DND-41 (cell line): Measurements from ENCODE around the gene SIX2.
A peak's percentile ranks its signal among the peaks of the same experiment; 100 is the strongest.

Experiments
- ATAC-seq: fragments of 200-7000 bp; cut with Tn5 transposase; 3 replicates; pipeline ENCODE4 v1.9.1; 2021; ENCODE audit warnings: low read depth; ENCODE audit not compliant: insufficient read depth
- DNase-seq: peaks from one replicate; pipeline ENCODE4 v3.0.0-alpha.2; 2020
- H2AFZ ChIP-seq: 2 replicates; pipeline ENCODE4 v1.6.0; 2012; ENCODE audit warnings: low read depth, low read length
- H3K27ac ChIP-seq: 2 replicates; pipeline ENCODE4 v1.5.1; 2012; ENCODE audit warnings: low read length, inconsistent platforms
- H3K27me3 ChIP-seq: fragments of 200-600 bp; sonication (generic); 2 replicates; pipeline ENCODE4 v1.6.0; 2012; ENCODE audit warnings: low read length, mild to moderate bottlenecking, inconsistent platforms; ENCODE audit not compliant: insufficient read depth, poor library complexity
- H3K36me3 ChIP-seq: 2 replicates; pipeline ENCODE4 v1.5.1; 2012; ENCODE audit warnings: low read length, inconsistent platforms; ENCODE audit not compliant: insufficient read depth
- H3K4me1 ChIP-seq: 2 replicates; pipeline ENCODE4 v1.5.1; 2012; ENCODE audit warnings: mild to moderate bottlenecking, low read length; ENCODE audit not compliant: insufficient read depth
- H3K4me2 ChIP-seq: 2 replicates; pipeline ENCODE4 v1.6.0; 2012; ENCODE audit warnings: mild to moderate bottlenecking, moderate library complexity, low read length, inconsistent platforms; ENCODE audit not compliant: insufficient read depth
- H3K4me3 ChIP-seq, 2 experiments: fragments of 200-600 bp in 1 of 2; shearing (Covaris generic) in 1 of 2; 2 replicates each; pipeline ENCODE4 v1.5.1; 2012 to 2016; ENCODE audit warnings: inconsistent platforms in 2 of 2, low read length in 2 of 2, mild to moderate bottlenecking in 2 of 2, low read depth in 1 of 2, moderate library complexity in 1 of 2
- H3K79me2 ChIP-seq: 2 replicates; pipeline ENCODE4 v1.6.0; 2012; ENCODE audit warnings: low read length, inconsistent platforms; ENCODE audit not compliant: insufficient read depth
- H3K9ac ChIP-seq: 2 replicates; pipeline ENCODE4 v1.6.0; 2012; ENCODE audit warnings: low read depth, mild to moderate bottlenecking, inconsistent platforms, low read length, moderate library complexity
- H3K9me3 ChIP-seq: 2 replicates; pipeline ENCODE4 v1.5.1; 2012; ENCODE audit warnings: low read length, moderate library complexity, mild to moderate bottlenecking, inconsistent platforms; ENCODE audit not compliant: insufficient read depth, severe bottlenecking
- H4K20me1 ChIP-seq: 2 replicates; pipeline ENCODE4 v1.6.0; 2012; ENCODE audit warnings: low read length; ENCODE audit not compliant: insufficient read depth
- CTCF ChIP-seq: IDR thresholded peaks from 2 replicates; pipeline ENCODE4 v1.5.1; 2012; ENCODE audit warnings: borderline replicate concordance, low read length, moderate library complexity, mild to moderate bottlenecking; ENCODE audit not compliant: poor library complexity, severe bottlenecking; ENCODE audit errors: extremely low read depth
- EZH2 ChIP-seq: IDR thresholded peaks from 3 replicates; pipeline ENCODE4 v1.6.1; 2012; ENCODE audit warnings: borderline replicate concordance, low read depth, mild to moderate bottlenecking, moderate library complexity, low read length, inconsistent platforms; ENCODE audit not compliant: severe bottlenecking

Gene SIX2

GRCh38 chr2:44974064-44974715 lies 35.1 kb downstream of the SIX2 start:
- DNase-seq = peak; percentile 19
- H2AFZ ChIP-seq = no peak overlapping the region
- H3K4me3 ChIP-seq = no peak overlapping the region

DNA sequence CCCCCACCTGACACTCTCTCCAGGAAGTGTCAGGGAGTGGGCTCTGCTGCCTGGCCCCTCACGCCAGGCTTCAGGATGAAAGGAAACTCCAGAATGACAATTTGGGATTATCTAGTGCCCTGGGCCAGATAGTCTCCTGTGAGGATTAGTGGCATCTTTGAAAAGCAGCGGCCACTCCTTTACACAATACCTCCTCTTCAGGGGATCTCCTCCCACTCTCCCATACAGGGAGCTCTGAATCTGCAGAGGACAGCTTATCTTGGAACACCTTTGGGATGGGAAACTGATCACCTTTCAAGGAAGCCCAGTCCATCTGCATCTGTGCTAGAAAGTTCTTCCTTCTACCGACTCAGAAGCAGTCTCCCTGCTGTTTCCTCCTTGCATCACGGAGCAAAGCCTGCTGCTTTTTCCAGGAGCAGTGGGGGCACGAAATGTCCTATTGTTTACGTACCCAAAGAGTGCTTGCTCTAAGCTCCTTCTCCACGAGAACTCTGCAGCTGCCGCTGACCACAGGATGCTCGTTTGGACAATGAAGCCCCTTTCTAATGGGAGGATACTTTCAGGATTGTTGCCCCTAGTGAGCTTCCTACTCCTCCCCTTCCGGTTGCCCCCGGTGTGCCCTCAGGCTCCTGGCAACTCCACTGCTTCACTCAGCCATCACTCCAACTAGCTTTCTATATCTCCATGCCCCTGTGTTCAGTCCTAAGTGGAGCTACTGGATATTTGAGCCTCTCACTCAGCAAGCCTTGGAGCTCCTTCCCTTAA lies 36.3 kb downstream of the SIX2 start:
- H4K20me1 ChIP-seq = no peaks in the 10 kb centered on the region
- no peak for DNase-seq
- no peaks in the 10 kb centered on the region for H3K36me3 ChIP-seq
- TF ChIP-seq CTCF = no peak
- TF ChIP-seq EZH2 = no peak
- no peak overlapping the region for H3K27ac ChIP-seq
- H3K4me3 ChIP-seq = no peak overlapping the region
- no peak overlapping the region for H3K4me2 ChIP-seq
- H2AFZ ChIP-seq = no peak overlapping the region
- no peaks in the 10 kb centered on the region for H3K79me2 ChIP-seq
- H3K4me1 ChIP-seq = no peaks in the 10 kb centered on the region
- no peak for ATAC-seq
- H3K27me3 ChIP-seq = no peaks in the 10 kb centered on the region
- no peak overlapping the region for H3K9ac ChIP-seq
- no peaks in the 10 kb centered on the region for H3K9me3 ChIP-seq

More at GRCh38 chr2:44974064-44974715, 35.1 kb downstream of the SIX2 start:
- Histone ChIP-seq H3K9me3 (no peaks in the 10 kb centered on the region), H3K27me3 (no peaks in the 10 kb centered on the region), H3K36me3 (no peaks in the 10 kb centered on the region), H3K27ac (no peak overlapping the region), H3K9ac (no peak overlapping the region), H3K4me1 (no peaks in the 10 kb centered on the region), H4K20me1 (no peaks in the 10 kb centered on the region), H3K4me2 (no peak overlapping the region), H3K79me2 (no peaks in the 10 kb centered on the region)
- peak; percentile 61; the same call in 2 of the 3 replicates for ATAC-seq
- TF ChIP-seq CTCF = peak; percentile 68
- TF ChIP-seq EZH2 = no peak

GRCh38 chr2:44970846-44971450 lies 38.3 kb downstream of the SIX2 start:
- Histone ChIP-seq H3K27ac (no peak overlapping the region), H2AFZ (no peak overlapping the region), H3K36me3 (no peaks in the 10 kb centered on the region), H3K9me3 (no peaks in the 10 kb centered on the region), H3K9ac (no peak overlapping the region), H3K4me3 (no peak overlapping the region), H3K4me2 (no peak overlapping the region), H3K27me3 (no peaks in the 10 kb centered on the region), H4K20me1 (no peaks in the 10 kb centered on the region), H3K4me1 (no peaks in the 10 kb centered on the region), H3K79me2 (no peaks in the 10 kb centered on the region)
- ATAC-seq (no peak), DNase-seq (no peak)
- TF ChIP-seq CTCF = no peak
- TF ChIP-seq EZH2 = no peak
